ENCODE data around the gene CFDP1. TPM values are rescaled to one million over a fixed set of nuclear protein-coding genes. Genes with fewer than 3 reads are reported as not detected.
A peak's percentile ranks its signal among the peaks of the same experiment; 100 is the strongest.

The CFDP1 gene
- total and polyA plus RNA-seq, 2 of the 13 experiments (the other 11 are each of a cell fraction or from before 2014, with no cell fraction given): 78.6 to 153 TPM

GRCh38 chr16:75433732-75434413 lies 570 bp upstream of the CFDP1 start (continued):
- TF ChIP-seq SCMH1 (CRISPR knock-in tag; IDR thresholded peaks at IDR 0.05; ENCODE audit: borderline replicate concordance): no peak
- no peak for TF ChIP-seq CREBL2 (CRISPR knock-in tag; IDR thresholded peaks at IDR 0.05; ENCODE audit: borderline replicate concordance)
- TF ChIP-seq ZNF362 (CRISPR knock-in tag; IDR thresholded peaks at IDR 0.05; ENCODE audit: borderline replicate concordance): peak; percentile 91
- TF ChIP-seq ATF4 (CRISPR knock-in tag; IDR thresholded peaks at IDR 0.05): peak in 1 of 2 experiments; percentile 28; a peak in 2 of 4 replicates
- peak; percentile 13; the same call in 1 of the 2 replicates for TF ChIP-seq TFDP2 (CRISPR knock-in tag; IDR thresholded peaks at IDR 0.05)
- peak; percentile 85 for TF ChIP-seq YY1 (IDR thresholded peaks at IDR 0.05; ENCODE audit: insufficient read depth, insufficient replicate concordance, low read depth, low read length)
- TF ChIP-seq ZNF274 (CRISPR knock-in tag; IDR thresholded peaks at IDR 0.05): no peak; the same call in 1 of the 2 replicates
- TF ChIP-seq ZNF317 (CRISPR knock-in tag; IDR thresholded peaks at IDR 0.05): peak; percentile 46; the same call in 1 of the 2 replicates
- no peak for TF ChIP-seq FLYWCH1 (CRISPR knock-in tag; IDR thresholded peaks at IDR 0.05)
- TF ChIP-seq ZNF331 (CRISPR knock-in tag; IDR thresholded peaks at IDR 0.05): peak; percentile 21; the same call in 1 of the 2 replicates
- TF ChIP-seq ZNF251 (CRISPR knock-in tag; IDR thresholded peaks at IDR 0.05): peak; percentile 88; the same call in 1 of the 2 replicates
- peak; percentile 60; the same call in 1 of the 2 replicates for TF ChIP-seq KAT8 (CRISPR knock-in tag; IDR thresholded peaks at IDR 0.05)
- no peak for TF ChIP-seq ZNF235 (CRISPR knock-in tag; IDR thresholded peaks at IDR 0.05; ENCODE audit: borderline replicate concordance)
- no peak; the same call in 1 of the 2 replicates for TF ChIP-seq MXD4 (CRISPR knock-in tag; IDR thresholded peaks at IDR 0.05)
- peak; percentile 71 for TF ChIP-seq MXD3 (CRISPR knock-in tag; IDR thresholded peaks at IDR 0.05)
- peak; percentile 57 for TF ChIP-seq ZNF781 (CRISPR knock-in tag; IDR thresholded peaks at IDR 0.05; ENCODE audit: borderline replicate concordance, not compliant biosample characterization)
- no peak for TF ChIP-seq NCOA5 (CRISPR knock-in tag; IDR thresholded peaks at IDR 0.05)
- TF ChIP-seq AKNA (CRISPR knock-in tag; IDR thresholded peaks at IDR 0.05; ENCODE audit: borderline replicate concordance): peak; percentile 52; the same call in 1 of the 2 replicates
- TF ChIP-seq ZNF839 (CRISPR knock-in tag; IDR thresholded peaks at IDR 0.05; ENCODE audit: borderline replicate concordance): no peak
- peak; percentile 27; the same call in 1 of the 2 replicates for TF ChIP-seq EED (CRISPR knock-in tag; IDR thresholded peaks at IDR 0.05)

All from HepG2 (cell line).